Measurements from ENCODE around the gene ARHGAP8.

DNA sequence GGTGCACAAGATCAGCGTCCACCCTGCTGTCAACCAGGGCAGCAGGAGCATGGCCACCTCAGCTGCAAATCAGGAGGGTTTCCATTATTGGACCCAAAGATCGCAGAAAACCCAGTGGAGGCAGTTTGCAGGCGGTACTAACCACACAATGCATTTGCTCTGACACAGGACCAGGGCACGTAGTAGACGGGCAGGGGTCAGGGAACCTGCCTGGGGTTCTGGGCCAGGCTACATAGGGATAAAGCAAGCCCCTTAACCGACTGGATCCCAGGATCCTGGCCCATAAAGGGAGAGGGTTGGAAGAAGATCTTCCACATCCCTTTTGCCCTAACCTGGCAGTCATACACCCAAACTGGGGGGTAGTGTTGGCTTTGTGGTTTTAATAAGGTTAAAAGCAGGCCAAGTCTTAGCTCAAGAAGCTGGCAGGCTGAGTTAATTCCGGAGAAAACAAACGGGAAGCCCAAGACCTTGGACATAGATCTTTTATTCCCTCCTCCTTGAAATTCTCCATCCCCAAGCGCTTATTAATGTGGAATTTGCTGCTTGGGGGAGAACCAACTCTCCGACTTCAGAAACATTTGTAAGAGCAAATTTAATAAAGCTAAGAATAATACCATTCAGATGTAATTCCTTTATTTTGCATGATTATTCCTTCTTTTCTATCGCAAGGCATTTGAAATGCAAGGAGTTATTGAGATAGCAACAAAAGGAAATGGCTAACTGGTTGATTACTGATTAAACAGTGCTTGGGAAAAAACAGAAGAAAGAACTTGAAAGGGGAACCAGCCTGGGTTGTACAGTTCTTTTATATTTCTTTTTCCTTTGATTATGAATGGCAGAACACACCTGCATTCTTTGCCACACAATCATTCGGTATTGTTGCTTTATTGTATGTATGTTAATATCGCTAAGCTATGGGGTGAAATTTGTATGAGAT is 6.3 kb upstream of the ARHGAP8 start:
- TF ChIP-seq, protein P1, sequence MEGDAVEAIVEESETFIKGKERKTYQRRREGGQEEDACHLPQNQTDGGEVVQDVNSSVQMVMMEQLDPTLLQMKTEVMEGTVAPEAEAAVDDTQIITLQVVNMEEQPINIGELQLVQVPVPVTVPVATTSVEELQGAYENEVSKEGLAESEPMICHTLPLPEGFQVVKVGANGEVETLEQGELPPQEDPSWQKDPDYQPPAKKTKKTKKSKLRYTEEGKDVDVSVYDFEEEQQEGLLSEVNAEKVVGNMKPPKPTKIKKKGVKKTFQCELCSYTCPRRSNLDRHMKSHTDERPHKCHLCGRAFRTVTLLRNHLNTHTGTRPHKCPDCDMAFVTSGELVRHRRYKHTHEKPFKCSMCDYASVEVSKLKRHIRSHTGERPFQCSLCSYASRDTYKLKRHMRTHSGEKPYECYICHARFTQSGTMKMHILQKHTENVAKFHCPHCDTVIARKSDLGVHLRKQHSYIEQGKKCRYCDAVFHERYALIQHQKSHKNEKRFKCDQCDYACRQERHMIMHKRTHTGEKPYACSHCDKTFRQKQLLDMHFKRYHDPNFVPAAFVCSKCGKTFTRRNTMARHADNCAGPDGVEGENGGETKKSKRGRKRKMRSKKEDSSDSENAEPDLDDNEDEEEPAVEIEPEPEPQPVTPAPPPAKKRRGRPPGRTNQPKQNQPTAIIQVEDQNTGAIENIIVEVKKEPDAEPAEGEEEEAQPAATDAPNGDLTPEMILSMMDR (conservative IDR thresholded peaks at IDR 0.05; ENCODE audit: low read length): no peak
- TF ChIP-seq EZH2phosphoT487 (IDR thresholded peaks at IDR 0.05; ENCODE audit: borderline replicate concordance, low read depth, low read length): no peak
